Measurements from ENCODE around the gene KRT74.

Gene KRT74

GRCh38 chr12:52558781-52559445 lies 14.7 kb downstream of the KRT74 start:
- DNase-seq (ENCODE audit: low spot score in 2 of 2): no peak
- ATAC-seq (replicated peaks; ENCODE audit: extremely low read depth, poor library complexity, severe bottlenecking): peak; percentile 44
- Mint-ChIP-seq H3K9me3 (no peaks in the 10 kb centered on the region), H3K4me3 (peak overlapping the region; percentile 66), H3K27ac (ENCODE audit: low read depth) (peak overlapping the region; percentile 92), H3K4me1 (peaks cover 67% of the 10 kb centered on the region), H3K27me3 (no peaks in the 10 kb centered on the region), H3K36me3 (ENCODE audit: insufficient read depth) (peaks cover 1% of the 10 kb centered on the region)

- H3K36me3 Mint-ChIP-seq (ENCODE audit: insufficient read depth): peaks cover 1% of the 10 kb centered on the region
- H3K9me3 Mint-ChIP-seq: no peaks in the 10 kb centered on the region
- peak overlapping the region; percentile 41 for H3K4me3 Mint-ChIP-seq
- H3K4me1 Mint-ChIP-seq: peaks cover 73% of the 10 kb centered on the region
- no peak for ATAC-seq (replicated peaks; ENCODE audit: extremely low read depth, poor library complexity, severe bottlenecking)
- no peaks in the 10 kb centered on the region for H3K27me3 Mint-ChIP-seq
- H3K27ac Mint-ChIP-seq (ENCODE audit: low read depth): peak overlapping the region; percentile 92
- DNase-seq (ENCODE audit: low spot score in 2 of 2): no peak
Measured at GRCh38 chr12:52557476-52557875, 16.2 kb downstream of the KRT74 start.

GRCh38 chr12:52555577-52555976 lies 18.1 kb downstream of the KRT74 start:
- Mint-ChIP-seq H3K4me3 (peak overlapping the region; percentile 46), H3K36me3 (ENCODE audit: insufficient read depth) (no peaks in the 10 kb centered on the region), H3K27ac (ENCODE audit: low read depth) (peak overlapping the region; percentile 58), H3K9me3 (no peaks in the 10 kb centered on the region), H3K4me1 (peaks cover 78% of the 10 kb centered on the region), H3K27me3 (no peaks in the 10 kb centered on the region)
- DNase-seq (ENCODE audit: low spot score in 2 of 2): peak in 1 of 2 donors; percentile 34
- peak; percentile 21 for ATAC-seq (replicated peaks; ENCODE audit: extremely low read depth, poor library complexity, severe bottlenecking)

GRCh38 chr12:52552681-52553195 lies 20.9 kb downstream of the KRT74 start, which contains the start of gene KRT71:
Gene KRT71 (minus strand): TSS chr12:52553145. CDS start chr12:52553077, 68 bp downstream.
- ATAC-seq (replicated peaks; ENCODE audit: extremely low read depth, poor library complexity, severe bottlenecking) (no peak), DNase-seq (ENCODE audit: low spot score in 2 of 2) (no peak)
- no peaks in the 10 kb centered on the region for H3K36me3 Mint-ChIP-seq (ENCODE audit: insufficient read depth)
- H3K4me1 Mint-ChIP-seq: peaks cover 57% of the 10 kb centered on the region
- peak within 1 kb of the TSS; percentile 58 for H3K27ac Mint-ChIP-seq (ENCODE audit: low read depth)
- no peak within 1 kb of the TSS for H3K4me3 Mint-ChIP-seq
- H3K9me3 Mint-ChIP-seq: no peaks in the 10 kb centered on the region
- H3K27me3 Mint-ChIP-seq: no peaks in the 10 kb centered on the region

- Mint-ChIP-seq H3K9me3 (no peaks in the 10 kb centered on the region), H3K27ac (ENCODE audit: low read depth) (no peak overlapping the region), H3K27me3 (no peaks in the 10 kb centered on the region), H3K36me3 (ENCODE audit: insufficient read depth) (no peaks in the 10 kb centered on the region), H3K4me3 (no peak overlapping the region), H3K4me1 (peaks cover 57% of the 10 kb centered on the region)
- ATAC-seq (replicated peaks; ENCODE audit: extremely low read depth, poor library complexity, severe bottlenecking): no peak
- no peak for DNase-seq (ENCODE audit: low spot score in 2 of 2)
Measured at GRCh38 chr12:52552055-52552454, 21.6 kb downstream of the KRT74 start.

- Mint-ChIP-seq H3K36me3 (ENCODE audit: insufficient read depth) (peaks cover 2% of the 10 kb centered on the region), H3K4me3 (no peak overlapping the region), H3K27ac (ENCODE audit: low read depth) (no peak overlapping the region), H3K27me3 (no peaks in the 10 kb centered on the region), H3K4me1 (peaks cover 55% of the 10 kb centered on the region), H3K9me3 (no peaks in the 10 kb centered on the region)
- no peak for DNase-seq (ENCODE audit: low spot score in 2 of 2)
- no peak for ATAC-seq (replicated peaks; ENCODE audit: extremely low read depth, poor library complexity, severe bottlenecking)
Measured at GRCh38 chr12:52551216-52551865, 22.3 kb downstream of the KRT74 start.

- no peak for ATAC-seq (replicated peaks; ENCODE audit: extremely low read depth, poor library complexity, severe bottlenecking)
- Mint-ChIP-seq H3K27me3 (no peaks in the 10 kb centered on the region), H3K4me3 (no peak overlapping the region), H3K9me3 (no peaks in the 10 kb centered on the region), H3K36me3 (ENCODE audit: insufficient read depth) (peaks cover 2% of the 10 kb centered on the region), H3K27ac (ENCODE audit: low read depth) (no peak overlapping the region), H3K4me1 (peaks cover 28% of the 10 kb centered on the region)
- no peak for DNase-seq (ENCODE audit: low spot score in 2 of 2)
Measured at GRCh38 chr12:52546126-52546525, 27.5 kb downstream of the KRT74 start.

GRCh38 chr12:52543985-52544883 lies 29.4 kb downstream of the KRT74 start:
- Mint-ChIP-seq H3K27me3 (no peaks in the 10 kb centered on the region), H3K4me3 (no peak overlapping the region), H3K36me3 (ENCODE audit: insufficient read depth) (peaks cover 2% of the 10 kb centered on the region), H3K27ac (ENCODE audit: low read depth) (no peak overlapping the region), H3K9me3 (no peaks in the 10 kb centered on the region), H3K4me1 (peaks cover 21% of the 10 kb centered on the region)
- ATAC-seq (replicated peaks; ENCODE audit: extremely low read depth, poor library complexity, severe bottlenecking) (no peak), DNase-seq (ENCODE audit: low spot score in 2 of 2) (no peak)

- ATAC-seq (replicated peaks; ENCODE audit: extremely low read depth, poor library complexity, severe bottlenecking): no peak
- peaks cover 4% of the 10 kb centered on the region for H3K36me3 Mint-ChIP-seq (ENCODE audit: insufficient read depth)
- H3K4me3 Mint-ChIP-seq: no peak overlapping the region
- DNase-seq (ENCODE audit: low spot score in 2 of 2): no peak
- H3K9me3 Mint-ChIP-seq: no peaks in the 10 kb centered on the region
- H3K27me3 Mint-ChIP-seq: no peaks in the 10 kb centered on the region
- peaks cover 17% of the 10 kb centered on the region for H3K4me1 Mint-ChIP-seq
- no peak overlapping the region for H3K27ac Mint-ChIP-seq (ENCODE audit: low read depth)
Measured at GRCh38 chr12:52542785-52543318, 30.8 kb downstream of the KRT74 start.

- no peaks in the 10 kb centered on the region for H3K9me3 Mint-ChIP-seq
- no peak overlapping the region for H3K27ac Mint-ChIP-seq (ENCODE audit: low read depth)
- no peaks in the 10 kb centered on the region for H3K27me3 Mint-ChIP-seq
- H3K4me3 Mint-ChIP-seq: no peak overlapping the region
- DNase-seq (ENCODE audit: low spot score in 2 of 2) (no peak), ATAC-seq (replicated peaks; ENCODE audit: extremely low read depth, poor library complexity, severe bottlenecking) (no peak)
- peaks cover 13% of the 10 kb centered on the region for H3K4me1 Mint-ChIP-seq
- H3K36me3 Mint-ChIP-seq (ENCODE audit: insufficient read depth): peaks cover 4% of the 10 kb centered on the region
Measured at GRCh38 chr12:52542157-52542556, 31.5 kb downstream of the KRT74 start.

GRCh38 chr12:52541709-52542108 lies 31.9 kb downstream of the KRT74 start:
- Mint-ChIP-seq H3K4me1 (peaks cover 12% of the 10 kb centered on the region), H3K27ac (ENCODE audit: low read depth) (no peak overlapping the region), H3K9me3 (no peaks in the 10 kb centered on the region), H3K4me3 (no peak overlapping the region), H3K36me3 (ENCODE audit: insufficient read depth) (peaks cover 6% of the 10 kb centered on the region), H3K27me3 (no peaks in the 10 kb centered on the region)
- no peak for DNase-seq (ENCODE audit: low spot score in 2 of 2)
- ATAC-seq (replicated peaks; ENCODE audit: extremely low read depth, poor library complexity, severe bottlenecking): no peak

GRCh38 chr12:52540531-52540930 lies 33.1 kb downstream of the KRT74 start:
- H3K4me3 Mint-ChIP-seq: no peak overlapping the region
- ATAC-seq (replicated peaks; ENCODE audit: extremely low read depth, poor library complexity, severe bottlenecking) (no peak), DNase-seq (ENCODE audit: low spot score in 2 of 2) (no peak)
- peaks cover 6% of the 10 kb centered on the region for H3K36me3 Mint-ChIP-seq (ENCODE audit: insufficient read depth)
- H3K4me1 Mint-ChIP-seq: peaks cover 12% of the 10 kb centered on the region
- H3K27me3 Mint-ChIP-seq: no peaks in the 10 kb centered on the region
- no peak overlapping the region for H3K27ac Mint-ChIP-seq (ENCODE audit: low read depth)
- H3K9me3 Mint-ChIP-seq: no peaks in the 10 kb centered on the region

Measured in central memory CD8-positive, alpha-beta T cell (primary cell).